Measurements from ENCODE around the gene CDH23. TPM values are rescaled to one million over a fixed set of nuclear protein-coding genes. Genes with fewer than 3 reads are reported as not detected.

The CDH23 gene
- polyA plus RNA-seq, 3 donors = 0.83 to 1.3 (median 0.96) TPM

GRCh38 chr10:71659111-71659634, 262.5 kb downstream of the CDH23 start:
- no peak for DNase-seq

- no peak for DNase-seq
These were observed 263.0 kb downstream of the CDH23 start for GRCh38 chr10:71659737-71660136.

GRCh38 chr10:71660313-71660712, 263.6 kb downstream of the CDH23 start:
- no peak for DNase-seq

GRCh38 chr10:71661060-71661622, 264.4 kb downstream of the CDH23 start:
- no peak for DNase-seq

- DNase-seq = no peak
These were observed 265.1 kb downstream of the CDH23 start for GRCh38 chr10:71661779-71662336.

GRCh38 chr10:71663311-71663710, 266.6 kb downstream of the CDH23 start:
- no peak for DNase-seq

GRCh38 chr10:71664585-71664984, 267.9 kb downstream of the CDH23 start:
- DNase-seq = no peak

GRCh38 chr10:71665456-71665855, 268.7 kb downstream of the CDH23 start:
- DNase-seq = no peak

- DNase-seq = peak; percentile 79
These were observed 270.1 kb downstream of the CDH23 start for GRCh38 chr10:71666639-71667386.

- no peak for DNase-seq
These were observed 270.6 kb downstream of the CDH23 start for GRCh38 chr10:71667387-71667752.

GRCh38 chr10:71671994-71672946, 275.6 kb downstream of the CDH23 start:
- DNase-seq = no peak

GRCh38 chr10:71675295-71675970, 278.7 kb downstream of the CDH23 start:
- no peak for DNase-seq

GRCh38 chr10:71677261-71677660, 280.5 kb downstream of the CDH23 start:
- no peak for DNase-seq

GRCh38 chr10:71678057-71678805, 281.5 kb downstream of the CDH23 start:
- no peak for DNase-seq

- no peak for DNase-seq
These were observed 282.7 kb downstream of the CDH23 start for GRCh38 chr10:71679425-71679824.

GRCh38 chr10:71681977-71682376, 285.3 kb downstream of the CDH23 start:
- no peak for DNase-seq

GRCh38 chr10:71683301-71683700, 286.6 kb downstream of the CDH23 start:
- no peak for DNase-seq

- DNase-seq = no peak
These were observed 287.8 kb downstream of the CDH23 start for GRCh38 chr10:71684356-71685173.

- DNase-seq = no peak
These were observed 289.0 kb downstream of the CDH23 start for GRCh38 chr10:71685554-71686232.
